Prostate gland (tissue), 2 donors: Measurements from ENCODE around the gene SLC22A14.

Experiments used
- CTCF ChIP-seq, 4 experiments: fragments of 200-600 bp in 2 of 4; fragments of 450-650 bp in 2 of 4; sonication (generic) in 2 of 4; IDR thresholded peaks; 1 replicate in 3 of 4; 2 replicates in 1 of 4; pipeline ENCODE4 v1.5.1; 2016 to 2019; ENCODE audit warnings: antibody characterized with exemption in 4 of 4, mild to moderate bottlenecking in 2 of 4, moderate library complexity in 2 of 4
- POLR2AphosphoS5 ChIP-seq: sonication (generic); formaldehyde crosslinking; IDR thresholded peaks from one replicate; pipeline ENCODE4 v1.6.1; 2017; ENCODE audit warnings: antibody characterized with exemption

- TF ChIP-seq CTCF (IDR thresholded peaks at IDR 0.05) = no peak
- no peak for TF ChIP-seq POLR2AphosphoS5
Measured at GRCh38 chr3:38314112-38314763, 32.1 kb downstream of the SLC22A14 start.
